ENCODE measurements around the gene TANGO2.

DNA sequence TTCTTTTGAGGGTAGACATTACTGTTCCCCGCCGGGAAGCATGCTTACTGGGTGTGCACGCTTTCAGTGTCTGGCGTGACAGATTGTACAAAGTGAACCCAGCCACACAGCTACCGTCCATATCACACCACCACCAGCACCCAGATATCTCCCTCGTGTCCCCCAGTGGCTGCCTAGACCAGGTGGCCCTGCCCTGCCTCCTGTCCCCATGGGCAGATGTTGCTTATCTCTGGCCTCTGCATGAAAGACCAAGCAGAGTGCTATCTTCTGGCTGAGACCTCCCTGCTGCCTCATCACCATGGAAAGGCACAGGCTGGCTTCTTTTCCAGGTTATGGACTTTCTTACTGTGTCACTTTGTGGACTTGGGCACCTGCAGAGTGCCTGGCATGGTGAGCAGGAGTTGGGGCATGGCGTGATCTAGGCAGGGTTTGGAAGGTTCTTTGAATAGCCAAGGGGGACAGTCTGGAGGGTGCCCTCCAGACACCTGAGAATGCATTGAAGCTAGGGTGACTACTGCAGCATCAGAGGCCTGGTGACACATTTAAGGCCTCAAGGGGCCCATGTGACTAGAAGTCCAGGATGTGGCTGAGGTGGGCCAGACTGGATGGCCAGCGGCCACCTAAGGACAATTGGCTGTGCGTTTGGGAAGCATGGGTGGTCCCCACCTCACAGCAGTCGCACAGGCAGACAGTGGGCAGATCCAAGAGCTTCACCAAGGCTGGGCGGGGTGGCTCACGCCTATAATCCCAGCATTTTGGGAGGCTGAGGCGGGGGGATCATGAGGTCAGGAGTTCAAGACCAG, 4.7 kb downstream of the TANGO2 start:
- TF ChIP-seq ZNF274 (IDR thresholded peaks at IDR 0.05; ENCODE audit: low read depth, low read length) (no peak), YY1 (IDR thresholded peaks at IDR 0.05; ENCODE audit: insufficient read depth, insufficient read length) (no peak), SUZ12 (IDR thresholded peaks at IDR 0.05; ENCODE audit: extremely low read depth, insufficient read depth, insufficient read length) (no peak)
